HEK293 (cell line): ENCODE results near the gene LRP2BP.

ENCODE experiments used
- CTCF ChIA-PET: fragments of 350-600 bp; formaldehyde crosslinking; extraction: SDS; loops from one replicate; lab custom pipeline; 2021; ENCODE audit warnings: antibody characterized with exemption; lab: Yijun Ruan, JAX
- POLR2A ChIA-PET: fragments of 300-600 bp; formaldehyde crosslinking; extraction: SDS; loops from one replicate; lab custom pipeline; 2020; ENCODE audit warnings: antibody characterized with exemption, inconsistent platforms; lab: Yijun Ruan, JAX
- H3K27ac ChIP-seq: fragments of 200-500 bp; sonication (Bioruptor generic); 2 replicates; pipeline ENCODE4 v1.5.1; 2014; ENCODE audit warnings: low read depth, low read length, control low read depth, inconsistent platforms; ENCODE audit errors: extremely low read depth
- H3K36me3 ChIP-seq, 2 experiments: fragments of 200-500 bp in 1 of 2; sonication (Bioruptor generic) in 1 of 2; 1 replicate in 1 of 2; 2 replicates in 1 of 2; pipeline ENCODE4 v1.5.1; 2014 to 2017; ENCODE audit warnings: inconsistent platforms in 2 of 2, low read length in 2 of 2; ENCODE audit not compliant: control insufficient read depth in 2 of 2, insufficient read depth in 1 of 2
- H3K4me1 ChIP-seq: fragments of 200-500 bp; sonication (Bioruptor generic); 2 replicates; pipeline ENCODE4 v1.5.1; 2014; ENCODE audit warnings: mild to moderate bottlenecking, low read length, inconsistent platforms; ENCODE audit not compliant: control insufficient read depth, insufficient read depth
- H3K4me3 ChIP-seq: 2 replicates; pipeline ENCODE4 v1.5.1; 2011; ENCODE audit warnings: low read depth, mild to moderate bottlenecking, control low read depth, low read length, moderate library complexity
- H3K9me3 ChIP-seq: fragments of 200-500 bp; sonication (Bioruptor generic); 2 replicates; pipeline ENCODE4 v1.5.1; 2014; ENCODE audit warnings: low read depth, low read length, inconsistent platforms; ENCODE audit not compliant: control insufficient read depth, insufficient read depth
- BCL6B ChIP-seq: fragments of 450-650 bp; formaldehyde crosslinking; IDR thresholded peaks from 2 replicates; pipeline ENCODE4 v1.5.1; 2017; ENCODE audit warnings: missing biosample characterization, missing genetic modification characterization
- HOXA7 ChIP-seq: sonication (generic); formaldehyde crosslinking; IDR thresholded peaks from 2 replicates; pipeline ENCODE4 v1.8.1; 2022; ENCODE audit warnings: missing genetic modification reagents, borderline replicate concordance
- SETDB1 ChIP-seq: IDR thresholded peaks from one replicate; pipeline ENCODE4 v1.6.1; 2017; ENCODE audit warnings: mild to moderate bottlenecking, low read length, moderate library complexity, mixed read lengths; ENCODE audit not compliant: insufficient read length
- ZBTB26 ChIP-seq: fragments of 450-650 bp; formaldehyde crosslinking; optimal IDR thresholded peaks from 2 replicates; pipeline ENCODE3; 2016; ENCODE audit warnings: missing biosample characterization, mild to moderate bottlenecking, missing genetic modification characterization
- ZBTB49 ChIP-seq: fragments of 450-650 bp; formaldehyde crosslinking; IDR thresholded peaks from 2 replicates; pipeline ENCODE4 v1.5.1; 2016; ENCODE audit warnings: missing biosample characterization, missing genetic modification characterization, low read depth
- ZBTB6 ChIP-seq: fragments of 450-650 bp; formaldehyde crosslinking; IDR thresholded peaks from 2 replicates; pipeline ENCODE4 v1.5.1; 2017; ENCODE audit warnings: missing biosample characterization, missing genetic modification characterization
- ZNF112 ChIP-seq: fragments of 450-650 bp; formaldehyde crosslinking; IDR thresholded peaks from 2 replicates; pipeline ENCODE4 v1.5.0; 2017; ENCODE audit warnings: missing biosample characterization, missing genetic modification characterization
- ZNF335 ChIP-seq: fragments of 450-650 bp; formaldehyde crosslinking; conservative IDR thresholded peaks from 2 replicates; pipeline ENCODE4 v1.5.1; 2016; ENCODE audit warnings: missing biosample characterization, missing genetic modification characterization
- ZNF341 ChIP-seq: fragments of 450-650 bp; formaldehyde crosslinking; IDR thresholded peaks from 2 replicates; pipeline ENCODE4; 2016; ENCODE audit warnings: low read depth, missing biosample characterization, missing genetic modification characterization
- ZNF362 ChIP-seq: fragments of 450-650 bp; formaldehyde crosslinking; IDR thresholded peaks from 2 replicates; pipeline ENCODE4 v1.5.1; 2016; ENCODE audit warnings: missing biosample characterization, missing genetic modification characterization
- ZNF394 ChIP-seq: fragments of 450-650 bp; formaldehyde crosslinking; IDR thresholded peaks from 2 replicates; pipeline ENCODE4 v1.5.1; 2016; ENCODE audit warnings: missing biosample characterization, missing genetic modification characterization, mild to moderate bottlenecking, moderate library complexity, borderline replicate concordance
- ZNF48 ChIP-seq: fragments of 450-650 bp; formaldehyde crosslinking; IDR thresholded peaks from 2 replicates; pipeline ENCODE4 v1.5.1; 2016; ENCODE audit warnings: missing biosample characterization, missing genetic modification characterization
- ZNF544 ChIP-seq: fragments of 450-650 bp; formaldehyde crosslinking; IDR thresholded peaks from 2 replicates; pipeline ENCODE4 v1.5.0; 2017; ENCODE audit warnings: missing biosample characterization, missing genetic modification characterization
- ZNF626 ChIP-seq: fragments of 450-650 bp; sonication (Bioruptor Pico); formaldehyde crosslinking; IDR thresholded peaks from 2 replicates; pipeline ENCODE4 v1.5.1; 2018; ENCODE audit warnings: missing biosample characterization, missing genetic modification characterization, inconsistent platforms
- ZNF629 ChIP-seq: fragments of 450-650 bp; formaldehyde crosslinking; IDR thresholded peaks from 2 replicates; pipeline ENCODE4 v1.5.1; 2017; ENCODE audit warnings: missing biosample characterization, missing genetic modification characterization
- ZNF830 ChIP-seq: fragments of 450-650 bp; IDR thresholded peaks from 2 replicates; pipeline ENCODE4 v1.5.0; 2018; ENCODE audit warnings: missing biosample characterization, missing genetic modification characterization, low read depth, mild to moderate bottlenecking, moderate library complexity
- TF ChIP-seq, protein P1 (sequence below): fragments of 450-650 bp; formaldehyde crosslinking; IDR thresholded peaks from 2 replicates; pipeline ENCODE4 v1.5.0; 2017; ENCODE audit warnings: missing biosample characterization, missing genetic modification characterization, borderline replicate concordance
- TF ChIP-seq, protein P2 (sequence below): fragments of 450-650 bp; formaldehyde crosslinking; IDR thresholded peaks from 2 replicates; pipeline ENCODE4 v1.5.1; 2016; ENCODE audit warnings: missing biosample characterization, missing genetic modification characterization

The LRP2BP gene

GRCh38 chr4:185339941-185340340, 55.8 kb downstream of the LRP2BP start:
- Histone ChIP-seq H3K4me1 (no peaks in the 10 kb centered on the region), H3K4me3 (no peak overlapping the region), H3K9me3 (no peaks in the 10 kb centered on the region), H3K36me3 (peaks cover 0 to 55% of the 10 kb centered on the region in 2 experiments; a peak in 1 of 3 replicates), H3K27ac (no peak overlapping the region)
- ChIA-PET CTCF (no interaction called here), POLR2A (no interaction called here)
- TF ChIP-seq ZNF544, result no peak
- no peak for TF ChIP-seq ZNF830 (tag by site-specific recombination)
- TF ChIP-seq HOXA7, result no peak
- TF ChIP-seq, protein P1, sequence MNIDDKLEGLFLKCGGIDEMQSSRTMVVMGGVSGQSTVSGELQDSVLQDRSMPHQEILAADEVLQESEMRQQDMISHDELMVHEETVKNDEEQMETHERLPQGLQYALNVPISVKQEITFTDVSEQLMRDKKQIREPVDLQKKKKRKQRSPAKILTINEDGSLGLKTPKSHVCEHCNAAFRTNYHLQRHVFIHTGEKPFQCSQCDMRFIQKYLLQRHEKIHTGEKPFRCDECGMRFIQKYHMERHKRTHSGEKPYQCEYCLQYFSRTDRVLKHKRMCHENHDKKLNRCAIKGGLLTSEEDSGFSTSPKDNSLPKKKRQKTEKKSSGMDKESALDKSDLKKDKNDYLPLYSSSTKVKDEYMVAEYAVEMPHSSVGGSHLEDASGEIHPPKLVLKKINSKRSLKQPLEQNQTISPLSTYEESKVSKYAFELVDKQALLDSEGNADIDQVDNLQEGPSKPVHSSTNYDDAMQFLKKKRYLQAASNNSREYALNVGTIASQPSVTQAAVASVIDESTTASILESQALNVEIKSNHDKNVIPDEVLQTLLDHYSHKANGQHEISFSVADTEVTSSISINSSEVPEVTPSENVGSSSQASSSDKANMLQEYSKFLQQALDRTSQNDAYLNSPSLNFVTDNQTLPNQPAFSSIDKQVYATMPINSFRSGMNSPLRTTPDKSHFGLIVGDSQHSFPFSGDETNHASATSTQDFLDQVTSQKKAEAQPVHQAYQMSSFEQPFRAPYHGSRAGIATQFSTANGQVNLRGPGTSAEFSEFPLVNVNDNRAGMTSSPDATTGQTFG (tag by site-specific recombination), result no peak
- TF ChIP-seq ZNF341, result no peak
- TF ChIP-seq ZNF394 (tag by site-specific recombination), result no peak
- no peak for TF ChIP-seq ZNF48 (tag by site-specific recombination)
- TF ChIP-seq, protein P2, sequence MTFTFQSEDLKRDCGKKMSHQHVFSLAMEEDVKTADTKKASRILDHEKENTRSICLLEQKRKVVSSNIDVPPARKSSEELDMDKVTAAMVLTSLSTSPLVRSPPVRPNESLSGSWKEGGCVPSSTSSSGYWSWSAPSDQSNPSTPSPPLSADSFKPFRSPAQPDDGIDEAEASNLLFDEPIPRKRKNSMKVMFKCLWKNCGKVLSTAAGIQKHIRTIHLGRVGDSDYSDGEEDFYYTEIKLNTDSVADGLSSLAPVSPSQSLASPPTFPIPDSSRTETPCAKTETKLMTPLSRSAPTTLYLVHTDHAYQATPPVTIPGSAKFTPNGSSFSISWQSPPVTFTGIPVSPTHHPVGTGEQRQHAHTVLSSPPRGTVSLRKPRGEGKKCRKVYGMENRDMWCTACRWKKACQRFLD (tag by site-specific recombination), result no peak
- TF ChIP-seq ZNF629 (tag by site-specific recombination), result no peak
- no peak for TF ChIP-seq ZNF335
- no peak for TF ChIP-seq ZNF626 (tag by site-specific recombination)
- no peak for TF ChIP-seq ZBTB26 (tag by site-specific recombination)
- TF ChIP-seq ZNF362 (tag by site-specific recombination), result no peak
- no peak for TF ChIP-seq BCL6B
- no peak for TF ChIP-seq ZBTB49
- TF ChIP-seq ZBTB6, result no peak
- no peak for TF ChIP-seq SETDB1
- TF ChIP-seq ZNF112 (tag by site-specific recombination), result no peak
